Heart left ventricle (tissue), 16 donors: ENCODE data around the gene BAIAP3. TPM values are rescaled to one million over a fixed set of nuclear protein-coding genes. Genes with fewer than 3 reads are reported as not detected.

ENCODE experiments used
- ATAC-seq, 4 donors: fragments of 200-7000 bp; cut with Tn5 transposase; one replicate each; pipeline ENCODE4 v1.9.1; 2020 to 2022; ENCODE audit warnings: moderate library complexity in 4 of 4, mild to moderate bottlenecking in 3 of 4, moderate number of reproducible peaks in 1 of 4
- DNase-seq, 5 donors: peaks; one replicate each; pipeline ENCODE4 v3.0.0-alpha.2; 2020
- H3K27ac ChIP-seq, 12 donors: fragments of 200-600 bp; sonication (generic) in 4 of 12; one replicate each; pipeline versions ENCODE4 v1.5.0 to v1.8.0; 2016 to 2022; ENCODE audit warnings: mild to moderate bottlenecking in 2 of 12
- H3K27me3 ChIP-seq, 9 donors: fragments of 200-600 bp; sonication (generic) in 2 of 9; one replicate each; pipeline versions ENCODE4 v1.5.1 to v1.8.0; 2016 to 2022; ENCODE audit warnings: mild to moderate bottlenecking in 3 of 9
- H3K36me3 ChIP-seq, 9 donors: fragments of 200-600 bp; sonication (generic) in 2 of 9; one replicate each; pipeline versions ENCODE4 v1.5.0 to v1.8.0; 2018 to 2022; ENCODE audit warnings: mild to moderate bottlenecking in 2 of 9
- H3K4me1 ChIP-seq, 12 donors: fragments of 200-600 bp; sonication (generic) in 4 of 12; one replicate each; pipeline versions ENCODE4 v1.5.0 to v1.8.0; 2016 to 2022; ENCODE audit warnings: mild to moderate bottlenecking in 3 of 12
- H3K4me3 ChIP-seq, 12 donors: fragments of 200-600 bp; sonication (generic) in 4 of 12; one replicate each; pipeline versions ENCODE4 v1.5.0 to v1.8.0; 2017 to 2022; ENCODE audit warnings: mild to moderate bottlenecking in 9 of 12, moderate library complexity in 4 of 12
- H3K9me3 ChIP-seq, 12 donors: fragments of 200-600 bp; sonication (generic) in 4 of 12; one replicate each; pipeline versions ENCODE4 v1.5.0 to v1.8.0; 2016 to 2022; ENCODE audit warnings: mild to moderate bottlenecking in 1 of 12
- CTCF ChIP-seq, 12 donors: fragments of 200-600 bp; sonication (generic) in 4 of 12; IDR thresholded peaks; one replicate each; pipeline versions ENCODE4 v1.5.0 to v1.8.0; 2018 to 2022; ENCODE audit warnings: antibody characterized with exemption in 12 of 12, mild to moderate bottlenecking in 5 of 12
- POLR2A ChIP-seq, 2 donors: fragments of 450-650 bp; IDR thresholded peaks; one replicate each; pipeline ENCODE4 v1.6.1; 2017; ENCODE audit warnings: antibody characterized with exemption in 2 of 2, mild to moderate bottlenecking in 2 of 2, moderate library complexity in 2 of 2
- WGBS, 4 donors: extraction: QIAGEN DNeasy Blood & Tissue Kit in 2 of 4; methylation state at CpG; one replicate each; pipeline versions ENCODE4 v1.1.5 to v1.1.7; 2013 to 2018; 5-methylcytosine and 5-hydroxymethylcytosine counted together
- intact Hi-C, 10 donors: fragments of 100-400 bp; cut with DNase I; formaldehyde crosslinking; loops; one replicate each; pipeline versions ENCODE4 v1.11.1 to v1.14.2; 2022
- polyA plus RNA-seq, 2 donors: library from polyadenylated mRNA; stranded (reverse); fragments of 200-250 nt; gene quantifications; one replicate each; pipeline ENCODE4 v1.2.3, GENCODE V29; 2013
- total RNA-seq, 9 donors: library from RNA; depleted of rRNA in 2 of 9; stranded (reverse); fragments of >200 nt in 2 of 9; fragmentation: NEBNext Ultra II Directional in 3 of 9; extraction: Animal tissue kit (Norgen Biotek cat#: 25700) in 3 of 9; gene quantifications; one replicate each; pipeline versions ENCODE4 v1.1.0 to v1.2.4, GENCODE V29; 2016 to 2023
- donor health status: ischemic (EF 13 %, LVEDD 7.1; RV severe dilation, severe dysfunction).
- donor health status: healthy with polysubstance abuse.
- donor health status: DM: no; HTN: yes; CAD: no.
- donor health status: DM: no; HTN: no; CAD: no.
- donor health status: ischemic (EF 25% LVEDD 6.9; RV normal size, moderate dysfunction).
- donor health status: ischemic (EF 25% LVEDD 5.7; RV mildly dilated, moderate dysfunction).
- donor health status: healthy.
- donor health status: DM: yes; HTN: yes; CAD: no.
- donor health status: ischemic (EF 35%, LVEDD 5.7; RV mildly dilated, moderate dysfunction).
- donor health status: nonischemic (EF 11% LVEDD 7.7; RV severe dilation, severe dysfunction).
- donor health status: DM: yes; HTN: yes; CAD: no.
- donor health status: PGD.
- donor health status: ischemic (EF 29% LVEDD 5.4; RV normal size, mild dysfunction).
- donor health status: nonischemic (EF 23%, LVEDD 6.1; RV moderate dilation, normal function).

Gene BAIAP3
- total and polyA plus RNA-seq, 11 donors, result 0.88 to 4.0 (median 2.6) TPM

- WGBS, 4 donors, result 76 to 80% (median 78%) methylated on average over 1 to 11 of the region's 11 CpGs
- intact Hi-C loops, result loop anchor here in 1 of 10 donors (5.0 kb wide), 1 partner anchor 38 kb away; the partner anchor contains the start of gene UBE2I
These were observed 11.6 kb downstream of the BAIAP3 start for GRCh38 chr16:1345087-1345486.

GRCh38 chr16:1345651-1346421, 12.4 kb downstream of the BAIAP3 start:
- intact Hi-C loops, result loop anchor here in 1 of 10 donors (5.0 kb wide), 1 partner anchor 39 kb away; the partner anchor contains the start of gene UBE2I
- H3K27ac ChIP-seq, result no peak overlapping the region
- WGBS, 4 donors, result 74 to 79% (median 78%) methylated on average over 12 to 31 of the region's 31 CpGs
- H3K4me1 ChIP-seq, result peaks cover 0 to 22% (median 10%) of the 10 kb centered on the region in 12 donors
- no peaks in the 10 kb centered on the region for H3K27me3 ChIP-seq
- no peak overlapping the region for H3K4me3 ChIP-seq
- DNase-seq (no peak), ATAC-seq (no peak)
- TF ChIP-seq POLR2A (IDR thresholded peaks at IDR 0.05) (no peak), CTCF (IDR thresholded peaks at IDR 0.05) (no peak)
- H3K36me3 ChIP-seq, result peaks cover 0 to 32% (median 25%) of the 10 kb centered on the region in 9 donors
- no peaks in the 10 kb centered on the region for H3K9me3 ChIP-seq

More at GRCh38 chr16:1345087-1345486, 11.6 kb downstream of the BAIAP3 start:
- Histone ChIP-seq H3K4me3 (no peak overlapping the region), H3K27me3 (no peaks in the 10 kb centered on the region), H3K36me3 (peaks cover 0 to 27% (median 20%) of the 10 kb centered on the region in 9 donors), H3K27ac (no peak overlapping the region), H3K4me1 (peaks cover 0 to 17% (median 5%) of the 10 kb centered on the region in 12 donors), H3K9me3 (no peaks in the 10 kb centered on the region)
- no peak for ATAC-seq
- TF ChIP-seq CTCF (IDR thresholded peaks at IDR 0.05), result no peak
- no peak for TF ChIP-seq POLR2A (IDR thresholded peaks at IDR 0.05)
- DNase-seq, result no peak

GRCh38 chr16:1346422-1347285, 13.2 kb downstream of the BAIAP3 start:
- ATAC-seq (no peak), DNase-seq (no peak)
- H3K36me3 ChIP-seq, result peaks cover 0 to 32% (median 25%) of the 10 kb centered on the region in 9 donors
- H3K27me3 ChIP-seq, result no peaks in the 10 kb centered on the region
- H3K4me1 ChIP-seq, result peaks cover 0 to 29% (median 14%) of the 10 kb centered on the region in 12 donors
- TF ChIP-seq CTCF (IDR thresholded peaks at IDR 0.05) (no peak), POLR2A (IDR thresholded peaks at IDR 0.05) (no peak)
- no peak overlapping the region for H3K4me3 ChIP-seq
- no peaks in the 10 kb centered on the region for H3K9me3 ChIP-seq
- WGBS, 4 donors, result 72 to 78% (median 76%) methylated on average over 13 to 34 of the region's 34 CpGs
- no peak overlapping the region for H3K27ac ChIP-seq
- intact Hi-C loops, result loop anchor here in 1 of 10 donors (5.0 kb wide), 1 partner anchor 39 kb away; the partner anchor contains the start of gene UBE2I
